ENCODE data around the gene CHD5. TPM values are rescaled to one million over a fixed set of nuclear protein-coding genes. Genes with fewer than 3 reads are reported as not detected.
A peak's percentile ranks its signal among the peaks of the same experiment; 100 is the strongest.

CHD5 gene
- polyA plus RNA-seq, 3 donors from 2014 or later: 0.12 TPM; not detected in 2

- Mint-ChIP-seq H3K27me3 (ENCODE audit: low read depth in 3 of 3) (peaks cover 2 to 25% (median 14%) of the 10 kb centered on the region in 3 donors), H3K4me3 (no peak overlapping the region), H3K36me3 (peaks cover 5 to 18% (median 6%) of the 10 kb centered on the region in 3 donors), H3K27ac (no peak overlapping the region), H3K9me3 (no peaks in the 10 kb centered on the region), H3K4me1 (peaks cover 0 to 6% of the 10 kb centered on the region in 2 donors)
- no peak for DNase-seq
These were observed 83.6 kb downstream of the CHD5 start for GRCh38 chr1:6096243-6097116.

GRCh38 chr1:6095511-6096242, 84.4 kb downstream of the CHD5 start:
- H3K27me3 Mint-ChIP-seq (ENCODE audit: low read depth in 3 of 3): peaks cover 2 to 20% (median 8%) of the 10 kb centered on the region in 3 donors
- H3K4me3 Mint-ChIP-seq: no peak overlapping the region
- H3K27ac Mint-ChIP-seq: no peak overlapping the region
- peaks cover 9 to 24% (median 11%) of the 10 kb centered on the region in 3 donors for H3K36me3 Mint-ChIP-seq
- no peaks in the 10 kb centered on the region for H3K9me3 Mint-ChIP-seq
- peaks cover 0 to 3% of the 10 kb centered on the region in 2 donors for H3K4me1 Mint-ChIP-seq
- DNase-seq: no peak

GRCh38 chr1:6094801-6095505, 85.2 kb downstream of the CHD5 start:
- DNase-seq: no peak
- Mint-ChIP-seq H3K9me3 (no peaks in the 10 kb centered on the region), H3K27ac (no peak overlapping the region), H3K4me1 (peaks cover 0 to 3% of the 10 kb centered on the region in 2 donors), H3K36me3 (peaks cover 9 to 25% (median 11%) of the 10 kb centered on the region in 3 donors), H3K27me3 (ENCODE audit: low read depth in 3 of 3) (peaks cover 2 to 20% (median 8%) of the 10 kb centered on the region in 3 donors), H3K4me3 (no peak overlapping the region)

DNA sequence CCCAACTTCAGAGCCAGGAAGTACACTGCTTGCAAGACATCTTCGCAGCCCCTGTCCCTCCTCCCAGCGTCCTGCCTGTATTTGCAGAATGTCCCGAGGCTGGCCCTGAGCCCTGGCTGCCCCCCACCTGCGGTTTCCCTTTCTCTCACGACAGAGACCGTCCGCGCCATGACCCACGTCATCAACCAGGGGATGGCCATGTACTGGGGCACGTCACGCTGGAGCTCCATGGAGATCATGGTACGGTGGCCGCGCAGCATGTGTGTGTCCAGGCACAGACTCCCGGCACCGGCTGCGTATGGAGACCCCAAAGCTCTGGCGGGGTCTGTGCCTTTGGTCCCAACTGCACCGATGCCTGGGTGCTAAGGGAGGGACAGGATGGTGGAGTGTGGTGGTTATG, 85.9 kb downstream of the CHD5 start:
- DNase-seq: no peak
- Mint-ChIP-seq H3K4me1 (peaks cover 0 to 3% of the 10 kb centered on the region in 2 donors), H3K9me3 (no peaks in the 10 kb centered on the region), H3K27me3 (ENCODE audit: low read depth in 3 of 3) (peaks cover 2 to 19% (median 8%) of the 10 kb centered on the region in 3 donors), H3K36me3 (peaks cover 9 to 28% (median 11%) of the 10 kb centered on the region in 3 donors), H3K27ac (peak overlapping the region in 1 of 6 donors; percentile 22), H3K4me3 (no peak overlapping the region)

- no peak for DNase-seq
- peak overlapping the region in 1 of 6 donors; percentile 34 for H3K27ac Mint-ChIP-seq
These were observed 86.5 kb downstream of the CHD5 start for GRCh38 chr1:6093611-6094010.

DNA sequence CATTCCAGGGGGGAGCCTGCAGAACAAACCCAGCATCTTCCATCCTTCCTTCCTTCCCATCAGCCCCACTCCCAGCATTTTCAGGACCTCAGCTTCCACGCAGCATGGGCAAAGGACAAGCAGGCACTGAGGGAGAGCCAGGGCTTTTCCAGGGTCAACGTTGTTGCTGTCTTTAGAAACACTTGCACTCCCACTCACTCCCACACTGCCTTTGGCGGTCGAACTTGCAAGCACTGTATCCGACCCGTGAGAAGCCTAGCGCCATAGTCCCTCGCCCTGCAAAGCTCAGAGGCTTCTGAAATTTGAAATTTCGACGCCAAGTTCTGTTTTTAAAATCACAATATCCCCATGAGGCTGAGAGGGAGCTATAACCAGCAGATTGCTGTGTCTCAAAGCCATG, 87.0 kb downstream of the CHD5 start:
- peaks cover 2 to 13% (median 6%) of the 10 kb centered on the region in 3 donors for H3K27me3 Mint-ChIP-seq (ENCODE audit: low read depth in 3 of 3)
- peaks cover 0 to 1% of the 10 kb centered on the region in 2 donors for H3K4me1 Mint-ChIP-seq
- no peak overlapping the region for H3K27ac Mint-ChIP-seq
- H3K36me3 Mint-ChIP-seq: peaks cover 9 to 23% (median 11%) of the 10 kb centered on the region in 3 donors
- DNase-seq: no peak
- no peaks in the 10 kb centered on the region for H3K9me3 Mint-ChIP-seq
- no peak overlapping the region for H3K4me3 Mint-ChIP-seq

More at GRCh38 chr1:6093611-6094010, 86.5 kb downstream of the CHD5 start:
- H3K9me3 Mint-ChIP-seq: no peaks in the 10 kb centered on the region
- peaks cover 9 to 28% (median 11%) of the 10 kb centered on the region in 3 donors for H3K36me3 Mint-ChIP-seq
- peaks cover 2 to 18% (median 8%) of the 10 kb centered on the region in 3 donors for H3K27me3 Mint-ChIP-seq (ENCODE audit: low read depth in 3 of 3)
- H3K4me3 Mint-ChIP-seq: no peak overlapping the region
- H3K4me1 Mint-ChIP-seq: peaks cover 0 to 3% of the 10 kb centered on the region in 2 donors

DNA sequence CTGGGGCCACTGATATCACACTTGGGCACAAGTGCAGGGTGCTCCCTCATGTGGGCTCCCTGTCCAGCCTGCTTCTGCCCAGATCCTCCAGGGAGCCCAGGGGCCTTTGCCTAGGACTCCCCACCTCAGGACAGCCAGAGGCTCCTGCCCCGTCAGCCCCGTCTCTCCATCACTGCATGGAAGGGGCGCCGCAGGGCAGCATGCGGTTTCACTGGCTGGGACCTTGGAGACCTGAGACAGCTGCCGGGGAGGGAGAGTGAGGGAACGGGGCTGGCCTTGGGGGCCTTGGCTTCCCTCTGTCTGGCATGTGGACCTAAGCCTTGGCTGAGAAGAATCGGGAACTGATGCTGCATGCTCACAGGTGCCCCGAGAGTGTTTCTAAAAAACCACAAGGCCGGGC, 87.9 kb downstream of the CHD5 start:
- DNase-seq: no peak
- Mint-ChIP-seq H3K4me1 (peaks cover 0 to 1% of the 10 kb centered on the region in 2 donors), H3K9me3 (no peaks in the 10 kb centered on the region)

DNA sequence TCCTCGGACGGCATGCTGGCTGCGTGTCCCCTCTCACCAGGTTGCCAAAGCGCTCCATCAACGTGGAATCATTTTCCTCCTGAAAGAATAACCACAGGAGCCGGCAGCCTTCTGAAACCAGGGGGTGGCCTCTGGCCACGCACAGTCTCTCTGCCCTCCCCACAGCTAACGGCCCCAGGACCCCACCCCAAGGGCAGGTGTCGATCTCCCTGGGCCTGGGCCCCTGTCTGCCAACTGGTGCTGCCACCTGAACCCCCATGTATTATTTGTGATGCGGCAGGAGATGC, 88.4 kb downstream of the CHD5 start:
- DNase-seq: no peak
- peaks cover 0 to 1% of the 10 kb centered on the region in 2 donors for H3K4me1 Mint-ChIP-seq
- H3K4me3 Mint-ChIP-seq: no peak overlapping the region
- H3K27ac Mint-ChIP-seq: no peak overlapping the region
- peaks cover 4 to 18% (median 5%) of the 10 kb centered on the region in 3 donors for H3K36me3 Mint-ChIP-seq
- peaks cover 2 to 6% (median 3%) of the 10 kb centered on the region in 3 donors for H3K27me3 Mint-ChIP-seq (ENCODE audit: low read depth in 3 of 3)
- no peaks in the 10 kb centered on the region for H3K9me3 Mint-ChIP-seq

More for the DNA sequence above, 87.9 kb downstream of the CHD5 start:
- H3K4me3 Mint-ChIP-seq: no peak overlapping the region
- H3K36me3 Mint-ChIP-seq: peaks cover 4 to 18% (median 5%) of the 10 kb centered on the region in 3 donors
- H3K27me3 Mint-ChIP-seq (ENCODE audit: low read depth in 3 of 3): peaks cover under 1 to 8% (median 4%) of the 10 kb centered on the region in 3 donors
- no peak overlapping the region for H3K27ac Mint-ChIP-seq

DNA sequence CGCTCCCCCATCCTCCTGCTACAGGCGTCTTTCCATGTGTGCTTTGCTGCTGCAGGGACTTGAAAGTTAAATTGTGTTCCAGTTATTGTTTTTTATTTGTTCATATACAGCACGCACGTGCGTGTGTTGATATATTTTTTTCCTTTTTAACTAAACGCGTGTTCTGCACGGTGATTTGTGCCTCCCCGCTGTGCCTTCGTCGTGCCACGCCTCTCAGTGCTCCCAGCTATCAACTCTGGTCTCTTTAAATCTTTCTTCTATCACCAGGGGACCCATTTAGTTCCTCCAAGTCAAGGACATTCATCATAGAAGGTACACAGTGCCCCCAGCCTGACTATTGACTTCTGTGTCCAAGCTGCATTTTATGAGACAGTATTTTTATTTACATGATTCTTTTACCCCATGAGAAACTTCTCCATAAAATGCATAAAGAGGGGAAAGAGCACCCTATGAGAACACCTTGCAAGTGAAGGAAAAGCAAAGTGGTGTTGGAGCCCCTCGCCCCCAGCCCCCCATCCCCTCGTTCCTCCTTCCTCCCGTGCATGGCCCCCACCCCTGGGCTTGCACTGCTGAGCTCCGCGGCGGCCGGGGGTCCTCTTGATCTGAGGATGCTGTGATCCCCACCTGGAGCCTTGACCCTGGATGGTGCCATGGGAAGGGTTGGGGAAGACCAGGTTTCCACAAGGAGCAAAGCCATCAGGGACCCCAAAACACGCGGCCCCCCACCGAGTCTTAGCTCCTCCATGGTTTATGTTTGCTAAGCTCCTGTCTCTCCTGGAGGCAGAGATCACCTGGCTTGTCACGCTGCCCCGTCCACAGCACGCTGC, 88.9 kb downstream of the CHD5 start:
- DNase-seq: no peak
- Mint-ChIP-seq H3K27ac (peak overlapping the region in 1 of 6 donors; percentile 48), H3K4me3 (no peak overlapping the region), H3K27me3 (ENCODE audit: low read depth in 3 of 3) (peaks cover 2 to 6% (median 3%) of the 10 kb centered on the region in 3 donors), H3K4me1 (peaks cover 0 to 1% of the 10 kb centered on the region in 2 donors), H3K36me3 (peaks cover 4 to 18% (median 5%) of the 10 kb centered on the region in 3 donors), H3K9me3 (no peaks in the 10 kb centered on the region)

- Mint-ChIP-seq H3K9me3 (no peaks in the 10 kb centered on the region), H3K36me3 (peaks cover 4 to 18% (median 5%) of the 10 kb centered on the region in 3 donors), H3K4me1 (peaks cover 0 to 1% of the 10 kb centered on the region in 2 donors), H3K27ac (no peak overlapping the region), H3K27me3 (ENCODE audit: low read depth in 3 of 3) (peaks cover 2 to 6% (median 3%) of the 10 kb centered on the region in 3 donors), H3K4me3 (no peak overlapping the region)
- DNase-seq: no peak
These were observed 89.8 kb downstream of the CHD5 start for GRCh38 chr1:6090288-6090687.

DNA sequence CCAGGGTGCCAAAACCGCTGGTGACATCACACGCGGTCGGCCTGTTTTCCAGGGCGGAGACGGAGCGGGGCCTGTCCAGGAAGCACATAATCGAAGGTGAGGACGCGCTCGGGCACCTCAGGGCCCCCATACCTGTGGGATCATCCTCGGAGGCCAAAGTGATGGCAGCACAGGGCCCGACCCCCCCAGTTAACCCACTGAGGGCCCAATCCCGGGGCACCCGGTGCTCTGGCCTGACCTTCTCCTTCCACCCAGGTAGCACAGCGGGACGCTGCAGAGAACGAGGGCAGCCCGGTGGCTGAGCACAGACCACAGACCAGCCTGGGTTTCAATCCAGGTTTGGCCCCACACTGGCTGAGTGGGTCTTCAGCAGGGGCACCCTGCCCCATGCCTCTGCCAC, 91.2 kb downstream of the CHD5 start:
- Mint-ChIP-seq H3K36me3 (peaks cover 4 to 18% (median 5%) of the 10 kb centered on the region in 3 donors), H3K27ac (no peak overlapping the region), H3K27me3 (ENCODE audit: low read depth in 3 of 3) (peaks cover 2 to 3% (median 3%) of the 10 kb centered on the region in 3 donors), H3K4me1 (peaks cover 0 to 1% of the 10 kb centered on the region in 2 donors), H3K9me3 (no peaks in the 10 kb centered on the region), H3K4me3 (no peak overlapping the region)
- DNase-seq: no peak

DNA sequence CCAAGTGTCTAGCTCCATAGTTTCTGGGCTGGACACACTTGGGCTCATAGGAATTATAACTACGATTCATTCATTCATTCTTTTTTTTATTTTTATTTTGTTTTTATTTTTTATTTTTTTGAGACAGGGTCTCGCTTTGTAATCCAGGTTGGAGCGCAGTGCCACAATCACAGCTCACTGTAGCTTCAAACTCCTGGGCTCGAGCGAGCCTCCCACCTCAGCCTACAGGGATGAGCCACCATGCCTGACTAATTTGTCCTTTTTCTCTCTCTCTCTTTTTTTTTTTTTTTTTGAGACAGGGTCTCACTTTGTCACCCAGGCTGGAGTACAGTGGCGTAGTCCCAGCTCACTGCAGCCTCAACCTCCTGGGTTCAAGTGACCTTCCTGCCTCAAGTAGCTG, 92.2 kb downstream of the CHD5 start:
- DNase-seq: no peak
- Mint-ChIP-seq H3K27ac (no peak overlapping the region), H3K4me1 (peaks cover 0 to 1% of the 10 kb centered on the region in 2 donors), H3K4me3 (no peak overlapping the region), H3K9me3 (no peaks in the 10 kb centered on the region), H3K36me3 (peaks cover 4 to 13% (median 5%) of the 10 kb centered on the region in 3 donors), H3K27me3 (ENCODE audit: low read depth in 3 of 3) (peaks cover 0 to 3% (median under 1%) of the 10 kb centered on the region in 3 donors)

DNA sequence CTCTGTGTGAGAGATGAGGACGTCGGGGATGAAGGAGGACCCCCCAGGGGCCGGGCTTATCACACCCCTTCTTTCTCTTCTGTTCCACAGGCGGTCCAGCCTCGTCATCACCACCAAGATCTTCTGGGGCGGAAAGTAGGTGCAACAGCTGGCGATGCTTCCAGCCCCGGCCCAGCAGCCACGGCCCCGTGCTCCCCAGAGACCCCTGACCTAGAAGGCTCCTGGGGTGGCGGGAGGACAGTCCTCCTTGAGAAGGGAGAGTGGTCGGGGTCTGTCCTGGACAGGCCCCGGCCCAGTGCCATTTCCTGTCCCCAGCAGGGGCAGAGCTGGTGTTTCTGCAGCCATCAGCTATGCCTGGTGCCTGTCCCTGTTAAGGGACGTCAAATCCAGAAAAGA, 92.7 kb downstream of the CHD5 start:
- Mint-ChIP-seq H3K4me3 (no peak overlapping the region), H3K4me1 (peaks cover 0 to 1% of the 10 kb centered on the region in 2 donors), H3K27me3 (ENCODE audit: low read depth in 3 of 3) (peaks cover 0 to 3% (median 2%) of the 10 kb centered on the region in 3 donors), H3K9me3 (no peaks in the 10 kb centered on the region), H3K27ac (no peak overlapping the region), H3K36me3 (peaks cover 4 to 13% (median 5%) of the 10 kb centered on the region in 3 donors)
- no peak for DNase-seq

All from immature natural killer cell (primary cell).